ENCODE results near the gene ATP1B3.
"Not testable (repeated sequence)": the region's sequence is repeated elsewhere in the genome, so short reads cannot be mapped to it uniquely, and the experiment has no call there.

Gene ATP1B3

GRCh38 chr3:141839389-141839788 lies 37.1 kb upstream of the ATP1B3 start:
- ChIA-PET CTCF (interaction anchor here (0.6 kb wide), 1 partner anchor 1377 kb away, joined by 3 read pairs; no protein-coding TSS in a partner anchor), POLR2A (ENCODE audit: low non-redundant PET) (no interaction called here)

GRCh38 chr3:141840737-141841544 lies 35.5 kb upstream of the ATP1B3 start:
- POLR2A ChIA-PET (ENCODE audit: low non-redundant PET) = no interaction called here
- H3K27ac ChIP-seq = peak overlapping the region; percentile 96
- CTCF ChIA-PET = interaction anchor here (0.6 to 0.9 kb wide), 4 partner anchors 11 to 88 kb away, joined by 3 to 5 read pairs (median 4); no protein-coding TSS in a partner anchor
- DNase-seq (ENCODE audit: low spot score) = peak; percentile 59
- TF ChIP-seq CTCF (conservative IDR thresholded peaks at IDR 0.05; ENCODE audit: low read depth) = no peak

More at GRCh38 chr3:141839389-141839788, 37.1 kb upstream of the ATP1B3 start:
- H3K27ac ChIP-seq = peak overlapping the region; percentile 96
- no peak for DNase-seq (ENCODE audit: low spot score)
- no peak for TF ChIP-seq CTCF (conservative IDR thresholded peaks at IDR 0.05; ENCODE audit: low read depth)

- no peak for DNase-seq (ENCODE audit: low spot score)
- H3K27ac ChIP-seq = no peak overlapping the region
- ChIA-PET POLR2A (ENCODE audit: low non-redundant PET) (no interaction called here), CTCF (no interaction called here)
- TF ChIP-seq CTCF (conservative IDR thresholded peaks at IDR 0.05; ENCODE audit: low read depth) = no peak
Observed at GRCh38 chr3:141844108-141844507, 32.3 kb upstream of the ATP1B3 start.

- no peak for TF ChIP-seq CTCF (conservative IDR thresholded peaks at IDR 0.05; ENCODE audit: low read depth)
- DNase-seq (ENCODE audit: low spot score) = no peak
- CTCF ChIA-PET = interaction anchor here (0.5 kb wide), 1 partner anchor 20 kb away, joined by 5 read pairs; no protein-coding TSS in a partner anchor
- POLR2A ChIA-PET (ENCODE audit: low non-redundant PET) = no interaction called here
- no peak overlapping the region for H3K27ac ChIP-seq
Observed at GRCh38 chr3:141844812-141845211, 31.6 kb upstream of the ATP1B3 start.

GRCh38 chr3:141845407-141846049 lies 30.9 kb upstream of the ATP1B3 start:
- TF ChIP-seq CTCF (conservative IDR thresholded peaks at IDR 0.05; ENCODE audit: low read depth) = no peak
- no peak for DNase-seq (ENCODE audit: low spot score)
- H3K27ac ChIP-seq = 0 out of 2 replicates have a peak overlapping the region, but pooled peaks have one; percentile 9
- ChIA-PET CTCF (no interaction called here), POLR2A (ENCODE audit: low non-redundant PET) (no interaction called here)

- ChIA-PET POLR2A (ENCODE audit: low non-redundant PET) (no interaction called here), CTCF (no interaction called here)
- no peak overlapping the region for H3K27ac ChIP-seq
- TF ChIP-seq CTCF (conservative IDR thresholded peaks at IDR 0.05; ENCODE audit: low read depth) = no peak
- no peak for DNase-seq (ENCODE audit: low spot score)
Observed at GRCh38 chr3:141846050-141846433, 30.4 kb upstream of the ATP1B3 start.

GRCh38 chr3:141848159-141848748 lies 28.2 kb upstream of the ATP1B3 start:
- DNase-seq (ENCODE audit: low spot score); H3K27ac ChIP-seq; POLR2A ChIA-PET (ENCODE audit: low non-redundant PET): not testable (repeated sequence)
- CTCF ChIA-PET = interaction anchor here (0.6 kb wide), 1 partner anchor 63 kb away, joined by 4 read pairs; no protein-coding TSS in a partner anchor

Data from RWPE1 (cell line).